CD14-positive monocyte (primary cell): Measurements from ENCODE around the gene PPP2R3B. TPM values are rescaled to one million over a fixed set of nuclear protein-coding genes. Genes with fewer than 3 reads are reported as not detected.

Experiments
- DNase-seq, 3 donors: peaks; one replicate each; pipeline ENCODE4 v3.0.0-alpha.2; 2011 to 2022
- H2AFZ ChIP-seq: 2 replicates; pipeline ENCODE4 v1.6.0; 2012; ENCODE audit warnings: mild to moderate bottlenecking, low read depth, low read length, inconsistent platforms; ENCODE audit not compliant: insufficient read depth, poor library complexity, severe bottlenecking
- H3K27ac ChIP-seq, 2 donors: 1 replicate in 1 of 2; 2 replicates in 1 of 2; pipeline ENCODE4 v1.5.1; 2012 to 2013; ENCODE audit warnings: low read length in 2 of 2, control low read depth in 1 of 2, inconsistent platforms in 1 of 2, low read depth in 1 of 2, mild to moderate bottlenecking in 1 of 2
- H3K27me3 ChIP-seq, 2 donors: one replicate each; pipeline versions ENCODE4 v1.6.0 to v1.6.1; 2011 to 2013; ENCODE audit warnings: low read length in 2 of 2; ENCODE audit not compliant: control insufficient read depth in 2 of 2, insufficient read depth in 2 of 2
- H3K36me3 ChIP-seq, 2 donors: replicated peaks in 1 of 2; 1 replicate in 1 of 2; 2 replicates in 1 of 2; pipeline versions ENCODE4 v1.5.1 to v1.6.1; 2012 to 2013; ENCODE audit warnings: low read length in 2 of 2, control low read depth in 1 of 2, inconsistent platforms in 1 of 2, mild to moderate bottlenecking in 1 of 2; ENCODE audit not compliant: insufficient read depth in 2 of 2, control insufficient read depth in 1 of 2
- H3K4me1 ChIP-seq, 2 donors: 1 replicate in 1 of 2; 2 replicates in 1 of 2; pipeline versions ENCODE4 v1.5.1 to v1.6.1; 2012 to 2013; ENCODE audit warnings: low read length in 2 of 2, control low read depth in 1 of 2, inconsistent platforms in 1 of 2, mild to moderate bottlenecking in 1 of 2, moderate library complexity in 1 of 2; ENCODE audit not compliant: insufficient read depth in 2 of 2, control insufficient read depth in 1 of 2
- H3K4me2 ChIP-seq: replicated peaks from 2 replicates; pipeline ENCODE3; 2012; ENCODE audit warnings: low read length, moderate library complexity, mild to moderate bottlenecking; ENCODE audit not compliant: poor library complexity, severe bottlenecking; ENCODE audit errors: extremely low read depth
- H3K4me3 ChIP-seq, 3 experiments: fragments of 200-600 bp in 1 of 3; sonication (generic) in 1 of 3; replicated peaks in 1 of 3; 1 replicate in 2 of 3; 2 replicates in 1 of 3; pipeline ENCODE4 v1.5.1; 2011 to 2013; ENCODE audit warnings: low read length in 3 of 3, mild to moderate bottlenecking in 3 of 3, control low read depth in 2 of 3, low read depth in 2 of 3, inconsistent platforms in 1 of 3, moderate library complexity in 1 of 3
- H3K79me2 ChIP-seq: 2 replicates; pipeline ENCODE4 v1.6.0; 2012; ENCODE audit warnings: mild to moderate bottlenecking, control low read depth, inconsistent platforms, low read length, moderate library complexity; ENCODE audit not compliant: insufficient read depth
- H3K9ac ChIP-seq: 2 replicates; pipeline ENCODE4 v1.6.0; 2017; ENCODE audit warnings: low read length, mild to moderate bottlenecking; ENCODE audit not compliant: insufficient read depth, poor library complexity, severe bottlenecking
- H3K9me3 ChIP-seq, 2 donors: replicated peaks in 1 of 2; 1 replicate in 1 of 2; 2 replicates in 1 of 2; pipeline versions ENCODE4 v1.5.1 to v1.6.1; 2012 to 2013; ENCODE audit warnings: low read length in 2 of 2, control low read depth in 1 of 2; ENCODE audit not compliant: control insufficient read depth in 1 of 2, insufficient read depth in 1 of 2
- H4K20me1 ChIP-seq: 2 replicates; pipeline ENCODE4 v1.6.0; 2012; ENCODE audit warnings: mild to moderate bottlenecking, low read length, control low read depth, moderate library complexity; ENCODE audit not compliant: insufficient read depth
- H3K27ac Mint-ChIP-seq, 7 donors: one replicate each; pipeline ENCODE4 v1.8.0; 2020; ENCODE audit warnings: mild to moderate bottlenecking in 7 of 7, mixed read lengths in 7 of 7, moderate library complexity in 6 of 7, inconsistent platforms in 2 of 7
- H3K27me3 Mint-ChIP-seq, 3 donors: one replicate each; pipeline ENCODE4 v1.8.0; 2021 to 2022; ENCODE audit warnings: low read depth in 3 of 3, mild to moderate bottlenecking in 3 of 3, mixed read lengths in 3 of 3, moderate library complexity in 3 of 3, inconsistent platforms in 1 of 3
- H3K36me3 Mint-ChIP-seq, 2 donors: one replicate each; pipeline ENCODE4 v1.8.0; 2020; ENCODE audit warnings: mixed read lengths in 2 of 2, inconsistent platforms in 1 of 2, mild to moderate bottlenecking in 1 of 2
- H3K4me1 Mint-ChIP-seq: one replicate; pipeline ENCODE4 v1.8.0; 2020; ENCODE audit warnings: mild to moderate bottlenecking, mixed read lengths
- H3K4me3 Mint-ChIP-seq, 2 donors: one replicate each; pipeline ENCODE4 v1.8.0; 2020; ENCODE audit warnings: mild to moderate bottlenecking in 2 of 2, mixed read lengths in 2 of 2, moderate library complexity in 1 of 2
- H3K9me3 Mint-ChIP-seq, 7 donors: one replicate each; pipeline ENCODE4 v1.8.0; 2020 to 2022; ENCODE audit warnings: mixed read lengths in 7 of 7, mild to moderate bottlenecking in 6 of 7, moderate library complexity in 6 of 7, inconsistent platforms in 2 of 7
- CTCF ChIP-seq: fragments of 200-600 bp; IDR thresholded peaks from one replicate; pipeline ENCODE4 v1.8.0; 2022; ENCODE audit warnings: antibody characterized with exemption, mild to moderate bottlenecking
- WGBS: methylation state at CpG from one replicate; pipeline ENCODE4 v1.1.5; 2013; ENCODE audit warnings: missing lambda C conversion rate; ENCODE audit not compliant: insufficient coverage; 5-methylcytosine and 5-hydroxymethylcytosine counted together
- intact Hi-C, 2 donors: fragments of 100-400 bp; cut with micrococcal nuclease; formaldehyde crosslinking; loops; one replicate each; pipeline versions ENCODE4 v1.15.0 to v1.15.1; 2023
- polyA plus RNA-seq, 3 donors: library from polyadenylated mRNA; depleted of rRNA in 1 of 3; unstranded in 2 of 3; stranded (reverse) in 1 of 3; fragments of 300-500 nt in 2 of 3; fragments of >200 nt in 1 of 3; fragmentation: Illumina TruSeq in 2 of 3; gene quantifications; 1 replicate in 2 of 3; 2 replicates in 1 of 3; pipeline ENCODE4 v1.2.3, GENCODE V29; 2012 to 2021

PPP2R3B gene
- polyA plus RNA-seq, 3 donors = 2.1 to 9.0 (median 2.3) TPM

- H3K9me3 ChIP-seq = peaks cover 57 to 60% of the 10 kb centered on the region in 2 donors
- no peaks in the 10 kb centered on the region for H3K27me3 ChIP-seq
- Mint-ChIP-seq H3K27me3 (no peaks in the 10 kb centered on the region), H3K4me3 (no peak overlapping the region), H3K4me1 (no peaks in the 10 kb centered on the region), H3K27ac (no peak overlapping the region), H3K9me3 (peaks cover 41 to 59% (median 55%) of the 10 kb centered on the region in 7 donors), H3K36me3 (peaks cover 36 to 47% of the 10 kb centered on the region in 2 donors)
- no peaks in the 10 kb centered on the region for H4K20me1 ChIP-seq
- no peak overlapping the region for H3K9ac ChIP-seq
- TF ChIP-seq CTCF = no peak
- intact Hi-C loops = no loop called here
- no peak for DNase-seq
- no peak overlapping the region for H2AFZ ChIP-seq
- no peak overlapping the region for H3K4me2 ChIP-seq
- no peak overlapping the region for H3K27ac ChIP-seq
- WGBS = 72% methylated on average over 36 of the region's 38 CpGs
- H3K79me2 ChIP-seq = no peaks in the 10 kb centered on the region
- H3K4me3 ChIP-seq = no peak overlapping the region
- H3K36me3 ChIP-seq = peaks cover 6 to 24% of the 10 kb centered on the region in 2 donors
- H3K4me1 ChIP-seq = no peaks in the 10 kb centered on the region
Observed at GRCh38 chrX:362937-363620, 23.6 kb downstream of the PPP2R3B start.

- H3K27ac ChIP-seq = no peak overlapping the region
- peaks cover 5% of the 10 kb centered on the region for H3K4me1 Mint-ChIP-seq
- intact Hi-C loops = no loop called here
- no peaks in the 10 kb centered on the region for H3K79me2 ChIP-seq
- no peak overlapping the region for H3K4me3 ChIP-seq
- no peak overlapping the region for H3K4me2 ChIP-seq
- no peak overlapping the region for H3K27ac Mint-ChIP-seq
- H3K36me3 Mint-ChIP-seq = peaks cover 40 to 53% of the 10 kb centered on the region in 2 donors
- H3K9ac ChIP-seq = no peak overlapping the region
- peaks cover 41 to 64% (median 60%) of the 10 kb centered on the region in 7 donors for H3K9me3 Mint-ChIP-seq
- DNase-seq = no peak
- no peaks in the 10 kb centered on the region for H3K27me3 Mint-ChIP-seq
- 98% methylated on average over 11 of the region's 13 CpGs for WGBS
- no peaks in the 10 kb centered on the region for H4K20me1 ChIP-seq
- H3K4me1 ChIP-seq = no peaks in the 10 kb centered on the region
- H3K36me3 ChIP-seq = peaks cover 6 to 24% of the 10 kb centered on the region in 2 donors
- no peak overlapping the region for H3K4me3 Mint-ChIP-seq
- H3K9me3 ChIP-seq = peaks cover 60 to 61% of the 10 kb centered on the region in 2 donors
- no peak for TF ChIP-seq CTCF
- no peak overlapping the region for H2AFZ ChIP-seq
- H3K27me3 ChIP-seq = no peaks in the 10 kb centered on the region
Observed at GRCh38 chrX:362351-362750, 24.4 kb downstream of the PPP2R3B start.
